Sigmoid colon (tissue), 4 donors: ENCODE results near the gene FHOD3.

Source experiments
- CTCF ChIP-seq, 4 experiments: fragments of 450-650 bp in 3 of 4; fragments of 200-600 bp in 1 of 4; IDR thresholded peaks; one replicate each; pipeline ENCODE4 v1.5.1; 2016 to 2019; ENCODE audit warnings: antibody characterized with exemption in 4 of 4, mild to moderate bottlenecking in 3 of 4, moderate library complexity in 2 of 4
- EP300 ChIP-seq, 4 donors: sonication (generic); formaldehyde crosslinking; IDR thresholded peaks; one replicate each; pipeline ENCODE4 v1.6.1; 2017; ENCODE audit warnings: antibody characterized with exemption in 4 of 4
- POLR2A ChIP-seq, 2 donors: fragments of 450-650 bp; IDR thresholded peaks; one replicate each; pipeline ENCODE4 v1.6.1; 2016; ENCODE audit warnings: antibody characterized with exemption in 2 of 2, mild to moderate bottlenecking in 2 of 2, moderate library complexity in 2 of 2
- POLR2AphosphoS5 ChIP-seq, 4 donors: sonication (generic); formaldehyde crosslinking; IDR thresholded peaks; one replicate each; pipeline ENCODE4 v1.6.1; 2017; ENCODE audit warnings: antibody characterized with exemption in 4 of 4

GRCh38 chr18:36610661-36611060, 313.1 kb downstream of the FHOD3 start:
- no peak for TF ChIP-seq CTCF (IDR thresholded peaks at IDR 0.05)
- no peak for TF ChIP-seq POLR2AphosphoS5 (IDR thresholded peaks at IDR 0.05)
- TF ChIP-seq EP300 (IDR thresholded peaks at IDR 0.05), result no peak
- TF ChIP-seq POLR2A (IDR thresholded peaks at IDR 0.05), result no peak
